ENCODE results near the gene CBARP. TPM values are rescaled to one million over a fixed set of nuclear protein-coding genes. Genes with fewer than 3 reads are reported as not detected.

The CBARP gene
- total and polyA plus RNA-seq, 2 of the 13 experiments (the other 11 are each of a cell fraction or from before 2014, with no cell fraction given), result 1.2 to 1.4 TPM

DNA sequence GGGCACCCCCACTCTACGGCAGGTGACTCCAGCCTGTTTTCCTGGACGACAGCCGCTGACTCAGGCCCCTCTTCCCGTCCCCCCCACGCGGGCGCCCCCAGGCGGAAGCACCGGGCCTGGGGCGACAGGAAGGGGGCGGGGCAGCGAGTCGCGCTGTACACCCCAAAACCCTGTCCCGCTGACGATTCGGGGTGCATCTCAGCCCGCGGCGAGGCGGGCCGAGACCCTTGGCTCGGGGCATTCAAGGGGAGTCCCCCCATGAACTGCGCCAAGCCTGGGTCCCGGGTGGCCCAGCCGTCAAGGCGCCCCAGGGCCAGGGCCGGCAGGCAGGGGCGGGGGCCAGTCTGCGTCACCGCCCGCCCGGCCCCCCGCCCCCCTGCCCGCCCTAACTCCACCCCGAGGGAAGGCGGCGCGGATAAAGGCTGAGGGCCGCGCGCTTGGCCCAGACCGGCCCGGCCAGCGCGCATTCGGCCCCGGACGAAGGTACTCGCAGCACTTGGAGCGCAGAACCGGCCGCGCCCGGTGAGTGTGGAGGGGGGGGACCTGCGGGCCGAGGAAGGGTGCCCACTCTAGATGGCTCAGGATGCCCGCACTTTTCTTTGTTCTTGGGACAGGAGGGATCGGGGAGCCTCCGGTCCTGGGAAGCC, 10.5 kb upstream of the CBARP start, which contains the start of gene MIDN (continued):
- TF ChIP-seq, protein P1, sequence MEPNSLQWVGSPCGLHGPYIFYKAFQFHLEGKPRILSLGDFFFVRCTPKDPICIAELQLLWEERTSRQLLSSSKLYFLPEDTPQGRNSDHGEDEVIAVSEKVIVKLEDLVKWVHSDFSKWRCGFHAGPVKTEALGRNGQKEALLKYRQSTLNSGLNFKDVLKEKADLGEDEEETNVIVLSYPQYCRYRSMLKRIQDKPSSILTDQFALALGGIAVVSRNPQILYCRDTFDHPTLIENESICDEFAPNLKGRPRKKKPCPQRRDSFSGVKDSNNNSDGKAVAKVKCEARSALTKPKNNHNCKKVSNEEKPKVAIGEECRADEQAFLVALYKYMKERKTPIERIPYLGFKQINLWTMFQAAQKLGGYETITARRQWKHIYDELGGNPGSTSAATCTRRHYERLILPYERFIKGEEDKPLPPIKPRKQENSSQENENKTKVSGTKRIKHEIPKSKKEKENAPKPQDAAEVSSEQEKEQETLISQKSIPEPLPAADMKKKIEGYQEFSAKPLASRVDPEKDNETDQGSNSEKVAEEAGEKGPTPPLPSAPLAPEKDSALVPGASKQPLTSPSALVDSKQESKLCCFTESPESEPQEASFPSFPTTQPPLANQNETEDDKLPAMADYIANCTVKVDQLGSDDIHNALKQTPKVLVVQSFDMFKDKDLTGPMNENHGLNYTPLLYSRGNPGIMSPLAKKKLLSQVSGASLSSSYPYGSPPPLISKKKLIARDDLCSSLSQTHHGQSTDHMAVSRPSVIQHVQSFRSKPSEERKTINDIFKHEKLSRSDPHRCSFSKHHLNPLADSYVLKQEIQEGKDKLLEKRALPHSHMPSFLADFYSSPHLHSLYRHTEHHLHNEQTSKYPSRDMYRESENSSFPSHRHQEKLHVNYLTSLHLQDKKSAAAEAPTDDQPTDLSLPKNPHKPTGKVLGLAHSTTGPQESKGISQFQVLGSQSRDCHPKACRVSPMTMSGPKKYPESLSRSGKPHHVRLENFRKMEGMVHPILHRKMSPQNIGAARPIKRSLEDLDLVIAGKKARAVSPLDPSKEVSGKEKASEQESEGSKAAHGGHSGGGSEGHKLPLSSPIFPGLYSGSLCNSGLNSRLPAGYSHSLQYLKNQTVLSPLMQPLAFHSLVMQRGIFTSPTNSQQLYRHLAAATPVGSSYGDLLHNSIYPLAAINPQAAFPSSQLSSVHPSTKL (CRISPR knock-in tag; IDR thresholded peaks at IDR 0.05), result no peak
- 0 out of 2 replicates have a peak, but pooled peaks have one; percentile 32 for TF ChIP-seq SMYD3 (CRISPR knock-in tag; IDR thresholded peaks at IDR 0.05)
- TF ChIP-seq, protein P2, sequence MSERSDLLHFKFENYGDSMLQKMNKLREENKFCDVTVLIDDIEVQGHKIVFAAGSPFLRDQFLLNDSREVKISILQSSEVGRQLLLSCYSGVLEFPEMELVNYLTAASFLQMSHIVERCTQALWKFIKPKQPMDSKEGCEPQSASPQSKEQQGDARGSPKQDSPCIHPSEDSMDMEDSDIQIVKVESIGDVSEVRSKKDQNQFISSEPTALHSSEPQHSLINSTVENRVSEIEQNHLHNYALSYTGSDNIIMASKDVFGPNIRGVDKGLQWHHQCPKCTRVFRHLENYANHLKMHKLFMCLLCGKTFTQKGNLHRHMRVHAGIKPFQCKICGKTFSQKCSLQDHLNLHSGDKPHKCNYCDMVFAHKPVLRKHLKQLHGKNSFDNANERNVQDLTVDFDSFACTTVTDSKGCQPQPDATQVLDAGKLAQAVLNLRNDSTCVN (CRISPR knock-in tag; IDR thresholded peaks at IDR 0.05; ENCODE audit: borderline replicate concordance), result no peak
- TF ChIP-seq MTF1 (CRISPR knock-in tag; IDR thresholded peaks at IDR 0.05), result no peak
- TF ChIP-seq, protein P3, sequence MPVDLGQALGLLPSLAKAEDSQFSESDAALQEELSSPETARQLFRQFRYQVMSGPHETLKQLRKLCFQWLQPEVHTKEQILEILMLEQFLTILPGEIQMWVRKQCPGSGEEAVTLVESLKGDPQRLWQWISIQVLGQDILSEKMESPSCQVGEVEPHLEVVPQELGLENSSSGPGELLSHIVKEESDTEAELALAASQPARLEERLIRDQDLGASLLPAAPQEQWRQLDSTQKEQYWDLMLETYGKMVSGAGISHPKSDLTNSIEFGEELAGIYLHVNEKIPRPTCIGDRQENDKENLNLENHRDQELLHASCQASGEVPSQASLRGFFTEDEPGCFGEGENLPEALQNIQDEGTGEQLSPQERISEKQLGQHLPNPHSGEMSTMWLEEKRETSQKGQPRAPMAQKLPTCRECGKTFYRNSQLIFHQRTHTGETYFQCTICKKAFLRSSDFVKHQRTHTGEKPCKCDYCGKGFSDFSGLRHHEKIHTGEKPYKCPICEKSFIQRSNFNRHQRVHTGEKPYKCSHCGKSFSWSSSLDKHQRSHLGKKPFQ (CRISPR knock-in tag; IDR thresholded peaks at IDR 0.05; ENCODE audit: insufficient replicate concordance), result no peak
- TF ChIP-seq ZNF484 (CRISPR knock-in tag; IDR thresholded peaks at IDR 0.05; ENCODE audit: borderline replicate concordance, low read depth), result no peak
- TF ChIP-seq, protein P4, sequence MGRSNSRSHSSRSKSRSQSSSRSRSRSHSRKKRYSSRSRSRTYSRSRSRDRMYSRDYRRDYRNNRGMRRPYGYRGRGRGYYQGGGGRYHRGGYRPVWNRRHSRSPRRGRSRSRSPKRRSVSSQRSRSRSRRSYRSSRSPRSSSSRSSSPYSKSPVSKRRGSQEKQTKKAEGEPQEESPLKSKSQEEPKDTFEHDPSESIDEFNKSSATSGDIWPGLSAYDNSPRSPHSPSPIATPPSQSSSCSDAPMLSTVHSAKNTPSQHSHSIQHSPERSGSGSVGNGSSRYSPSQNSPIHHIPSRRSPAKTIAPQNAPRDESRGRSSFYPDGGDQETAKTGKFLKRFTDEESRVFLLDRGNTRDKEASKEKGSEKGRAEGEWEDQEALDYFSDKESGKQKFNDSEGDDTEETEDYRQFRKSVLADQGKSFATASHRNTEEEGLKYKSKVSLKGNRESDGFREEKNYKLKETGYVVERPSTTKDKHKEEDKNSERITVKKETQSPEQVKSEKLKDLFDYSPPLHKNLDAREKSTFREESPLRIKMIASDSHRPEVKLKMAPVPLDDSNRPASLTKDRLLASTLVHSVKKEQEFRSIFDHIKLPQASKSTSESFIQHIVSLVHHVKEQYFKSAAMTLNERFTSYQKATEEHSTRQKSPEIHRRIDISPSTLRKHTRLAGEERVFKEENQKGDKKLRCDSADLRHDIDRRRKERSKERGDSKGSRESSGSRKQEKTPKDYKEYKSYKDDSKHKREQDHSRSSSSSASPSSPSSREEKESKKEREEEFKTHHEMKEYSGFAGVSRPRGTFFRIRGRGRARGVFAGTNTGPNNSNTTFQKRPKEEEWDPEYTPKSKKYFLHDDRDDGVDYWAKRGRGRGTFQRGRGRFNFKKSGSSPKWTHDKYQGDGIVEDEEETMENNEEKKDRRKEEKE (IDR thresholded peaks at IDR 0.05), result no peak
